ENCODE data around the gene URAD. TPM values are rescaled to one million over a fixed set of nuclear protein-coding genes. Genes with fewer than 3 reads are reported as not detected.
"Not testable (repeated sequence)": the region's sequence is repeated elsewhere in the genome, so short reads cannot be mapped to it uniquely, and the experiment has no call there.

The URAD gene, protein sequence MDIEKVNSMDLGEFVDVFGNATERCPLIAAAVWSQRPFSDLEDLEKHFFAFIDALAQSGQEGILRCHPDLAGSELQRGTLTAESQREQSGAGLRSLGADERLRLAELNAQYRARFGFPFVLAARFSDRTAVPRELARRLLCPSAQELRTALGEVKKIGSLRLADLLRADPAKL
- polyA plus RNA-seq (2012; ENCODE audit: insufficient read depth, insufficient read length) = not detected

DNA sequence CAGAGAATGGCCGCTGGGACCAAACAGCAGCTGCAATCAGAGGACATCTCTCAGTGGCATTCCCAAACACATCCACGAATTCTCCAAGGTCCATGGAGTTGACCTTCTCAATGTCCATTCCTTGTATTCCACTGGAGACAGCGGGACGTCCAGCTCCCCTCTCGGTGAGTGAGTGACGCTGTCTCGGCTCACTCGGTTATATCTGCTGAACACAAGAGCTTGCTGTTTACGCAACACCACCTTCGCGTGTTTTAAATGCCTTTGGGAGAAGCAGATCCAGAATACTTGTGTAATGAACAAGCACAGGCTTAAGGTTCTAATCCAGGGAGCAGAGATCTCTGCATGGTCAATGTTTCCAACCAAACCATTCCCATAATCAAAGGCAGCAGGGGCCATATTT is at the start of gene URAD:
Gene URAD (minus strand): TSS at position 174 of the 400 bp plus-strand sequence. CDS start 56 bp downstream, at position 118.
- no peak within 1 kb of the TSS for H3K4me3 ChIP-seq (ENCODE audit: low read length)
- no peak for DNase-seq (ENCODE audit: low read depth, low spot score)

DNA sequence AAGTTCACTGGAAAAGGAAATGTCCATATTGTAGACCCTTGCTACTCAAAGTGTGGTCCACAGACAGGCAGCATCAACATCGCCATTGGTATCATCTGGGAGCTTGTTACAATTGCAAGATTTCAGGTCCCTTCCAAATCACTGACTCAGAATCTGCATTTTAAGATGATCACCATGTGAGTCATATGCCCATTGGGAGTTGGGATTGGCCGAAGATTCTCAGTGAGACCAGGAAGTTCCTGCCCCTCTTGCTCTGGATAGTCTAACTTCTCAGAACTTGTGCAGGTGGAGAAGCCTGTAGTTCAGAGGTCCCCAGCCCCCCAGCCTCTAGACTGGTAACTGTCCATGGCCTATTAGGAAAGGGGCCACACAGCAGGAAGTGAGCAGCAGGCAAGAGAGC is 48.9 kb upstream of the URAD start:
- H3K4me3 ChIP-seq (ENCODE audit: low read length) = no peak overlapping the region
- DNase-seq (ENCODE audit: low read depth, low spot score) = no peak

DNA sequence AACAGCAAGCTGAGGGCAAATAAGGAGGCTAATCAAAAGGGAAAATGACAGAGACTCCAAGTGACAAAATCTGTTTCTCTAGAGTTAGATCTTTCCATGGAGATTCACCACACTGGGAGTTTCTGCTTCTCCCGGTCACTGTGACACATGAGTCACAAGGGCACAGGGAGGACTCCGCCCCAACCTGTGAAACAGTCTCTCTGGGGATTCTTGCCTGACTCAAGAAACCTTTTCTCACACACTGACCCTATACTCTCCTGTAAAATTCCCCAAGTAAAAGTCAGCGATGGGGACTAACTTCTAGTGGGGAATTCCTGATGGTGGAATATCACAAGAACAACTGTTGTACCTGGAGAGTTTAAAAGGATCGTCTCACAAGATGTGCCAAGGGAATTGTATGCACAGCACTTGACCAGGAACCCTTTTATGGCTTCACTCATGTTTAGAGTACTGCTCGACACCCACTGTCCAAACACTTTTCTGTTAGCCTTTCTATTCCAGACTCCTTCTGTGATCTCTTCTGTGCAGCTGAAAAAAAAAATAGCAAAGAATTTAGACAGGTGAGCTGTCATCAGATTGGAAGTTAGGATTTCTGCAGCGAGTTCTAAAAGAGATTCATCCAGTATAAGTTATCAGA is 46.8 kb upstream of the URAD start:
- H3K4me3 ChIP-seq (ENCODE audit: low read length) = no peak overlapping the region
- no peak for DNase-seq (ENCODE audit: low read depth, low spot score)

DNA sequence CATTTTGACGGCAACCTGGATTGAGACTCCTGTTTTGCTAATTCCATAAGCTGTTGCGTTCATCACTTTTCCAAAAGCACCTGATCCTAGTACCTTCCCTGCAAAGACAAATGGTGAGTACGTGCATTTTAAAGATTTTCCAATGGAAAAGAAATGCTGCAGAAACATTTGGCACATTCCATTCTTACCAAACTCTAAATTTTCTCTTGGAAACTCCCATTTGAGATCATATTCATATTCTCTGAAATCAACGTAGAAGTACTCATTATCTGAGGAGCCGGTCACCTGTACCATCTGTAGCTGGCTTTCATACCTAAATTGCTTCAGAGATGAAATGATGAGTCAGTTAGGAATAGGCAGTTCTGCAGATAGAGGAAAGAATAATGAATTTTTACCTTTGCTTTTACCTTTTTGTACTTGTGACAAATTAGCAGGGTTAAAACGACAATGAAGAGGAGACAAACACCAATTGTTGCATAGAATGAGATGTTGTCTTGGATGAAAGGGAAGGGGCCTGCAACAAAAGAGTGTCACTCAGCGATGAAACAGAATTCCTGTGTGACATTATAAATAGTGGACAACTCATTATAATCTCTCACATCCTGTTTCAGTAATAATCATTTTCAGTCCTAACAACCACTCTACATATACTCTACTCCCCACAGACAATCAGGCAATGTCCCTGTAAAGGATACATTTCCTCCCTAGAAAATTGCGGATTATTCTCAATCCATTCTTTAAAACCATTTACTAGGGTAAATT is 45.6 kb upstream of the URAD start:
- no peak for DNase-seq (ENCODE audit: low read depth, low spot score)
- no peak overlapping the region for H3K4me3 ChIP-seq (ENCODE audit: low read length)

DNA sequence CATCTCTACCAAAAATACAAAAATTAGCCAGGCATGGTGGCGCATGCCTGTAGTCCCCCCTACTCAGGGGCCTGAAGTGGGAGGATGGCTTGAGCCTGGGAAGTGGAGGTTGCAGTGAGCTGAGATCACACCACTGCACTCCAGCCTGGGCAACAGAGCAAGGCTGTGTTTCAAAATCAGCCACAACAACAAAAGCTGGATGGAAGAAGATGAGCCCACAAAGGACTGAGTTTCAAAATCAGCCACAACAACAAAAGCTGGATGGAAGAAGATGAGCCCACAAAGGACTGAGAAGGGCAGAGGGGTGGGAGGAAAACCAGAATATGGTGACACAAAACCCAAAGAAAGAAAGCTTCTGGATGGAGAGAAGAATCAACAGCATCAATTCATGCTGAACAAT is 43.9 kb upstream of the URAD start:
- not testable (repeated sequence) for H3K4me3 ChIP-seq (ENCODE audit: low read length); DNase-seq (ENCODE audit: low read depth, low spot score)

DNA sequence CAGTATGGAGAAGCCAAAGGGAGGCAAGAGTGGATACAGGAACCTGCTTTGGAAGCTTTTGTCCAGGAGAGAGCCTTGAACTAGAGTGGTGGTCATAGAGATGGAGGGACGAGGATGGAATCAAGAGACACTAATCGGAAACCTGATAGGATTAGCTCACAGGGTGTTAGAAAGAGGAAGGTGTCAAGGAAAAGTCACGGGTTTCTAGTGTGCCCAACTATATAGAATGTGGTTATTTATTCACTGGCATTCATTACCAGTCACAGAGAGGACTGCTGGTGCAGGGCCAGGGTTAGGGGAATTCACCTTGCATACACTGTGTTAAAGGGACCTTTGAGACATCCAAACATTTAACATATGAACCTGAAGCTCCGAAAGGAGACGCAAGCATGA is 43.4 kb upstream of the URAD start:
- DNase-seq (ENCODE audit: low read depth, low spot score) = no peak

DNA sequence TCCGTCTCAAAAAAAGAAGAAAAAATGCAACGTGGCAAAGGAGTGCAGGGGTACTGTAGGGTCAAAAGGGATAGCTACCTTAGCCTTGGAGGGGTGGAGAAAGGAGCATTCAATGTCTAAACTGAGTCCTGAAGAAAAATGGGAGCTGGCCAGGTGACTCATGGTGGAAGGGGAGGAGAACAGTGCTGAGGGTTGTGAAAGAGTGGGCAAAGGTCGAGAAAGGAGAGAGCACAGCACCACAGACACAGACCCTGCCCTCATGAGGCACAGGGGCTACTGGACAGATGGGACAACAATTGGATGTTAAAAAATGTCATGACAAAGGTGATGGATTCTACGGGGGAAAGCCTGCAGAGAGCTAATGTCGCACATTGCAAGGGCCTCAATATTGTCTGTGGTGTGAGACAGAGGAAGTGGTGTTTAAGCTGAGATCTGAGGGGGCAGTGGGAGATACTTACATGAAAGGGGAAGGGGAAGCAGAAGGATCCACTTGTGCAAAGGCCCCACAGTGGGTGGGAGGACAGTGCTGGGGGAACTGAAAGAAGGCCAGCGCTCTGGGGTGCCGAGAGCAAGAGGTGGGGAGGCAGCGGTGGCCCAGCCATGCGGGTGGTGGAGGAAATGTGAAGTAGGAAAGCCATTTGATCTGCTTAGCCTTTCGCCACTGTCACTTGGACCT is 42.9 kb upstream of the URAD start:
- DNase-seq (ENCODE audit: low read depth, low spot score) = no peak
- no peak overlapping the region for H3K4me3 ChIP-seq (ENCODE audit: low read length)

More for the DNA sequence above, 43.4 kb upstream of the URAD start:
- no peak overlapping the region for H3K4me3 ChIP-seq (ENCODE audit: low read length)

DNA sequence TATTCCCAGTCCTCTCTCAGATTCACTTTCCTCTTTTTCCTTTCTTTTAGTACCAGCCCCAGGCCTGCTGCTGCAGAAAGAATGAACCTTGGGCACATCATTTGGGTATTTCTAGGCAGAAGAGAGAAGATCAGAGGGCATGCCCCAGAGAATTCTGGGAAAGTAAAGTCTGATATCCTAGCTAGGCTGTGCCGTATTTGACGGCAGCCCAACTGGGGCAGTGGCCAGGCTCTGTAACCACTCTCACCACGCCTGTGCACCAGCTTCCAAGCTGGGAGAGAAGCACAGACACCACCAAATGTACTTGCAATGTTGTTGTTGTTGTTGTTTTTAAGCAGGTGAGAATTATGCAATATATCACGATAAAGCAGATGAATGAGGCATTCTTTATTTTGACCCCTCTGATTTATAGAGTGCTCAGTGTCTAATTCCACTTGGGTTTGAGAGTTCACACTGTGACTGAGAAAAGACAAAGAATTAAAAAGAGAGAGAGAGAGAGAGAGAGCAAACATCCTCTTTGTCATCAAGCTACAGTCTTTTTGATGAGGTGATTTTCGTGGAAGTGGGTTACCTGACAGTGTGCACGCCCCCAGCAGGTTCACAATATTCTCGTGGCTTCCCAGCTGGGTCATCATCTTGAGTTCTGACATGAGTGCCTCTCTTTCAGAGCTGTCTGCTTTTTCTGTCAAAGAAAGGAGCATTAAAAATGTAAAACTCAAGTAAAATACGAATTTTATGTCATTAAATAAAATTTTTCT is 39.3 kb upstream of the URAD start:
- H3K4me3 ChIP-seq (ENCODE audit: low read length) = no peak overlapping the region
- DNase-seq (ENCODE audit: low read depth, low spot score) = no peak

DNA sequence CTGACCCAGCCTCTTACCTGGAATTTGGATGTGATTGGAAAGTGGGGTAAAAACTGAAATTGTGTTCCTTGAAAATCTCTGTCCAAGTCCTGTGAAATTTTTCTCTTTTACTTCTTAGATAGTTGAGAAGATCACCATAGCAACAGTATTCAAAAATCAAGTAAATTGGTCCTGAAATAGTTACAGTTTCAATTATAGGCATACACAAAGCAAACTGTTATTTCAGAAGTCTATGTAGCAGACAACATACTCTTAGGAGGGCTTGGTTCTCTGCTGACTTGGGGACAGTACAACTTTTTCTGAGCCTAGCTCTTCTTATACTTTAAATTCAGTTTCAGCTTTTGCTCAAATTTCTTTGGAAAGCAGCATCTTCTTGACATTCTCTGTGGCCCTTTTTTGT is 38.6 kb upstream of the URAD start:
- no peak for DNase-seq (ENCODE audit: low read depth, low spot score)

DNA sequence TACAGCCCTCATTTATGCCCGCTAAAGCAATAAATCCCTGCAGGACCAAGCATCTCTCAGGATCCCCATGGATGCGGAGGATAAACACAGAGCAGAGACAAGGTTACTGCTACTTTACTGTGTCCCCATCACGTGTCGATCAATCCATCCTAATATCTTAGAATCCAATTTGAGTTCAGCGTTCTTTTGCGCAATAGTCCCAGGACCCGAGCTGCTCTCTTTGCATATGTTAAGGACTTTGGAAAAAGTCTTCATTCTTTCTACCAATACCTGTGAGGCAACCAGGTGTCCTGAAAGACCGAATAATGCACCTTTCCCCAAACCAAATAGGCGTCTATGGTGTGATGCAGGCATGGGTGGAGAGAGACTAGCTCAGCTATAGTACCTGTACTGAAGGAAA is 38.0 kb upstream of the URAD start:
- H3K4me3 ChIP-seq (ENCODE audit: low read length) = no peak overlapping the region
- DNase-seq (ENCODE audit: low read depth, low spot score) = no peak

More for the DNA sequence above, 38.6 kb upstream of the URAD start:
- H3K4me3 ChIP-seq (ENCODE audit: low read length) = no peak overlapping the region

DNA sequence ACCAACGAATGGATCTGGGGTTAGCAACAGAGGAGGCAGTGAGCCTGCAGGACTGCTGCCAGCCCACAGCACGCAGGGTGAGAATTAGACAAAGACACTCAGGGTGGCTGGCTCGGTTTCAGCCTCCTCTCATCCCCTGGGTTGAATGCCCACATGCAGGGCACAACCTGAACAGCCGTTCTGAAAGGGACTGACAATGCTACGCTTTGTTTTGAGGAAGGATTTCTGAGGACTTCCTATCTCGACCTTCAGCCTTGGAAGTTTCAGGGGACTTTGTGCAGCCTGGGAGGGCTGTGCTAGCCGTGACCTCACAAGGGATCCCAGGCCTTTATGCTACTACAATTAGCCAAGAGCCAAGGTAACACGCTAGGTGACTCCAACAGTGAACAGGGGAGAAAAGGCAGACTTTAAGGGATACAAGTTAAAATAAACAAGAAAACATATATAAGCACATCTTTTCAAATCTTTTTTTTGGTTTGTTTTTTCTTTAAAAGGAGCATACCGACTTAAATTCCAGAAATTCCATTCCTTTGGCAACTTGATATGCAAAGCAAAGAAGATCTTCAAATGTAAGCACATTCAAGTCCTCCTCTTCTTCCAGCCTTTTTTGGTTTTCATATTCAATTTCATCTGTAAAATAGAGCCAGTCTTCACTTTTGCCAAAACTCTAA is 34.5 kb upstream of the URAD start:
- no peak for DNase-seq (ENCODE audit: low read depth, low spot score)
- no peak overlapping the region for H3K4me3 ChIP-seq (ENCODE audit: low read length)

DNA sequence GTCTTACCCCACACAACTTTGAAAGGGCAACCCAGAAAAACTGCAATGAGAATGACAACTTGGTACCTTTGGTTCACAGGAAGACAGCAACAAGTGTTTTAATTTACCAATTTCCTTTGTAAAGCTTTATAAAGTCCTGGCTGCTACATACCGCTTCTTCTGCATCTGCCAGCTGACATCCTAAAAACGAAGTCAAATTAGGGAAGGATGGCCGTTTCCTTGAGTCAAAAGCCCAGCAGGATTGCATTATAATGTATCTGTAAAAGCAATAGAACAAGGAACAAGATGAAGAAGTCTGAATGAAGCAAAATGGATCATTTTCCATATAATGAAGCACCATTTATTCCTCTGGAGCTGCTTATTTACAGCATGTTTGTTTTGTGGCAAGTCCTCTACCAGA is 25.8 kb upstream of the URAD start:
- DNase-seq (ENCODE audit: low read depth, low spot score) = no peak
- H3K4me3 ChIP-seq (ENCODE audit: low read length) = no peak overlapping the region

DNA sequence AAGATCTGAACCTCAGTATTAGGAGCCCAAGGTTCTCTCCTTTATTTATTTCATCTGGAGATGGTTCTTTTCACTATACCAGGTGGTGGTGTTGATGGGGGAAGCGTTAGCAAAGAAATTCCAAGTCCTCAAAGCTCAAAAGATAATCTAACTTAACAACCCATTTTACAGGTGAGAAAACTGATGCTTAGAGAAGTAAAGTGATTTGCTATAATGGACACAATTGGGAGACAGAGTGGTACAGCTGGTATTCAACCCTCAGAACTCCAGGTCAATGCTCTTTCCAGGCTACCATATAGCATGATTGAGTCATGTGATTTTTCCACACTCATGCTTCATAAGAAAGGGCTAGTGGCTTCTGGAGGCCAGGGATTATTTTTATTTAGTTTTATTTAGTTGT is 25.0 kb upstream of the URAD start:
- no peak for DNase-seq (ENCODE audit: low read depth, low spot score)
- no peak overlapping the region for H3K4me3 ChIP-seq (ENCODE audit: low read length)

DNA sequence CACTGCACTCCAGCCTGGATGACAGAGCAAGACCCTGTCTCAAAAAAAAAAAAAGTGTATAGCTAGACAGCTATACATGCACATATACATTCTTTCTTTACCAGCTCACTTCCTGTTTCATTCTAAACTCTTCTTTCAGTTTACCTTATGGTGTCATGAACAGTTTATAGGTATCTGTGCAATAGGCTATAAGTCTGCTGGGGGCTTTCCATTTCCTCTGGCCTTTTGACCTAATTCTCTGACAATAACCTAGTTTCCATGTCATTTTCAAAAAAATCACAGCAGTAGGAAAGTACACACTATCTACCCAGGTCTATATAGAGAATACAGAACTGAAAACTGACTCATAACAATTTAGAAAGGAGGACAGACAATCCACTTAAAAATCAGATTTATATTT is 24.4 kb upstream of the URAD start:
- H3K4me3 ChIP-seq (ENCODE audit: low read length) = no peak overlapping the region
- DNase-seq (ENCODE audit: low read depth, low spot score) = no peak

DNA sequence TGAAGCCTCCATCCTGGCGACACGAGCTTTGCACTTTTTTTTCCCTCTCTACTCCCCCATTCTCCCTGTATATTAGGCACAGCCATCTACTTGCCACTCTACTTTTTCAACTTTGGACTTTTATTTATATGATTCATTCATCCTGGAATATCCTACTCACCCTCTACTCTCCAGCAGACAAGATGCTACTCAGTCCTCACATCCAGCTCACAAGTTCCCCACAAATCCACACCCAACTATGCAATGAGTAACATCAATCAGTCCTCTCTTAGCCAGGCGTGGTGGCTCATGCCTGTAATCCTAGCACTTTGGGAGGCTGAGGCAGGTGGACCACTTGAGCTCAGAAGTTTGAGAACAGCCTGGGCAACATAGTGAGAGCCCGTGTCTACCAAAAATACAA is 23.9 kb upstream of the URAD start:
- DNase-seq (ENCODE audit: low read depth, low spot score) = no peak
- no peak overlapping the region for H3K4me3 ChIP-seq (ENCODE audit: low read length)

DNA sequence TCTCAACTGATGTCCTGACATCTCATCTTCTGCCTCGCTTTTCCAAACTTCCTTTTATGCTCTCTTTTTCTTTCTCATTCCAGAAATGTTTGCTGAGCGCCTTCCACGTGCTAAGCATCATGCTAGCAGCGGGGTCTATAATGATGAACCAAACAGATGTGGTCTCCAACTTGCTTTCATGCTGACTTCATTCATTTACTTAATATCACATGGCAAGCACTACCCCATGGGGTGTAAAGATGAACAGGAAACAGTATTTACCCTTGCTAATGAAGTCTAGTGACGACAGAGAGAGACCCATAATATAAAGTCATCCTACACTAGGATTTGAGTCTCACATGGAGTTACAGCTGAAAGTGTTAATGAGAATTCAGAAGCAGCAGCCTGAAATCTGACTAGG is 21.6 kb upstream of the URAD start:
- DNase-seq (ENCODE audit: low read depth, low spot score) = no peak
- H3K4me3 ChIP-seq (ENCODE audit: low read length) = no peak overlapping the region

DNA sequence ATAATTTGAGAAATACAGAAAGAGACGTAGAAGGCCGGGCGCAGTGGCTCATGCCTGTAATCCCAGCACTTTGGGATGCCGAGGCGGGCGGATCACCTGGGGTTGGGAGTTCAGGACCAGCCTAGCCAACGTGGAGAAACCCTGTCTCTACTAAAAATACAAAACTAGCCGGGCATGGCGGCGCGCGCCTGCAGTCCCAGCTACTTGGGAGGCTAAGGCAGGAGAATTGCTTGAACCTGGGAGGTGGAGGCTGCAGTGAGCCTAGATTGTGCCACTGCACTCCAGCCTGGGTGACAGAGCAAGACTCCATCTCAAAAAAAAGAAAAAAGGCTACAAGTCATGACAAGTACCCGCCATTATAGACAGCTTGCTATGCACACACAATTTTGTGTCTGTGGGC is 16.5 kb upstream of the URAD start:
- not testable (repeated sequence) for H3K4me3 ChIP-seq (ENCODE audit: low read length); DNase-seq (ENCODE audit: low read depth, low spot score)

DNA sequence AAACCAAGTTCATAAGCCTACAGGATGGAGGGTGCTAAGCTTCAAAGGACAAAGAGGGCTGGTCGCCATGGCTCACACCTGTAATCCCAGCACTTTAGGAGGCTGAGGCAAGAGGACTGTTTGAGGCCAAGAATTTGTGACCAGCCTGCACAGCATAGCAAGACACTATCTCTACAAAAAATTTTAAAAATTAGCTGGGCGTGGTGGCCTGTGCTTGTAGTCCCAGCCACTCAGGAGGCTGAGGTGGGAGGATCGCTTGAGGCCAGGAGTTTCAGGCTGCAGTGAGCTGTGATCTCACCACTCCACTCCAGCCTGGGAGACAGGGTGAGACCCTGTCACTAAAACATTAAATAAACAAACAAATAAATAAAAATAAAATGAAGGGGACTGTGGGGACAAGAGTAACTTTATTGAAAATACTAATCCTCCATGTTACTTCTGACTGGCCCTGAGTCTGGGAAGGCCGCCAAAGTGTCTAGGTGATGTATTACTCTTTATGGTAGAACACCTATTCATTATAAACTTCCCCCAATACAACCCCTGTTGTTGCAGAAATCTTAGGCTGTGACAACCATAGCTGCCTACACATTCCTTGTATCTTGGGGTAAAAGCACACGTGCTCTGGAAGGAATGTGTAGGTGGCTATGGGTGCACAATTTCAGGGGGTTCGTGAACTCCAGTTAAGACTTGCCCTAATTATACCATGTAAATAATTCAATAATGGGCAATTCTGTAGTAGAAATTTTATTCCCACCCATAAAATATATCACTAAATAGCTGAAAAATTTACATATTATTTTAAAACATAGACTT is 14.6 kb upstream of the URAD start:
- DNase-seq (ENCODE audit: low read depth, low spot score) = no peak

More for the DNA sequence above, 14.6 kb upstream of the URAD start:
- H3K4me3 ChIP-seq (ENCODE audit: low read length) = no peak overlapping the region

Data from Jurkat, Clone E6-1 (cell line).